HepG2 (cell line): ENCODE results near the gene TBC1D32.

Experiments used
- CTCF ChIP-seq: sonication (generic); formaldehyde crosslinking; IDR thresholded peaks from 2 replicates; pipeline ENCODE4 v1.5.0; 2020; ENCODE audit warnings: mild to moderate bottlenecking, missing genetic modification reagents, moderate library complexity
- FOXM1 ChIP-seq: sonication (generic); formaldehyde crosslinking; IDR thresholded peaks from 2 replicates; pipeline ENCODE4 v1.5.0; 2020; ENCODE audit warnings: missing genetic modification reagents
- POLR2A ChIP-seq, 2 experiments: IDR thresholded peaks; 2 replicates each; pipeline ENCODE4 v1.6.1; 2011; ENCODE audit warnings: low read depth in 2 of 2, low read length in 2 of 2, mild to moderate bottlenecking in 1 of 2, moderate library complexity in 1 of 2; ENCODE audit not compliant: insufficient read depth in 1 of 2
- PREB ChIP-seq: sonication (generic); formaldehyde crosslinking; IDR thresholded peaks from 2 replicates; pipeline ENCODE4 v1.4.0; 2020; ENCODE audit warnings: missing genetic modification reagents
- UBTF ChIP-seq: sonication (generic); formaldehyde crosslinking; IDR thresholded peaks from 2 replicates; pipeline ENCODE4 v1.4.0; 2020; ENCODE audit warnings: mild to moderate bottlenecking, missing genetic modification reagents
- ZBTB14 ChIP-seq: sonication (generic); formaldehyde crosslinking; IDR thresholded peaks from 2 replicates; pipeline ENCODE4 v1.4.0; 2020; ENCODE audit warnings: missing genetic modification reagents
- ZBTB34 ChIP-seq: sonication (generic); formaldehyde crosslinking; IDR thresholded peaks from 2 replicates; pipeline ENCODE4 v1.8.0; 2022; ENCODE audit warnings: mild to moderate bottlenecking, missing genetic modification reagents
- ZNF800 ChIP-seq: sonication (generic); formaldehyde crosslinking; IDR thresholded peaks from 2 replicates; pipeline ENCODE4 v1.4.0; 2020; ENCODE audit warnings: missing genetic modification reagents

GRCh38 chr6:121242386-121242785 is 91.9 kb downstream of the TBC1D32 start:
- TF ChIP-seq FOXM1 (no peak), POLR2A (IDR thresholded peaks at IDR 0.05; ENCODE audit: insufficient read depth in 1 of 2, low read depth in 2 of 2, low read length in 2 of 2) (no peak), ZBTB34 (no peak), CTCF (CRISPR knock-in tag) (no peak), PREB (no peak), UBTF (CRISPR knock-in tag) (no peak), ZNF800 (CRISPR knock-in tag) (no peak), ZBTB14 (CRISPR knock-in tag) (no peak)
